Upper lobe of left lung (tissue), 6 donors: ENCODE measurements around the gene CMAS. TPM values are rescaled to one million over a fixed set of nuclear protein-coding genes. Genes with fewer than 3 reads are reported as not detected.
A peak's percentile ranks its signal among the peaks of the same experiment; 100 is the strongest.

Experiments used
- ATAC-seq, 2 donors: fragments of 200-7000 bp; cut with Tn5 transposase; one replicate each; pipeline ENCODE4 v1.9.1; 2022; ENCODE audit warnings: mild to moderate bottlenecking in 2 of 2, moderate library complexity in 2 of 2; ENCODE audit not compliant: low FRiP score in 2 of 2
- DNase-seq, 2 donors: peaks; one replicate each; pipeline ENCODE4 v3.0.0-alpha.2; 2019 to 2020
- H3K27ac ChIP-seq, 4 donors: fragments of 200-600 bp; sonication (generic); one replicate each; pipeline ENCODE4 v1.5.1; 2016 to 2019
- H3K27me3 ChIP-seq, 4 donors: fragments of 200-600 bp; sonication (generic); one replicate each; pipeline ENCODE4 v1.5.1; 2017 to 2019
- H3K36me3 ChIP-seq, 4 donors: fragments of 200-600 bp; sonication (generic); one replicate each; pipeline ENCODE4 v1.5.1; 2016 to 2019
- H3K4me1 ChIP-seq, 4 donors: fragments of 200-600 bp; sonication (generic); one replicate each; pipeline ENCODE4 v1.5.1; 2018 to 2019
- H3K4me3 ChIP-seq, 4 donors: fragments of 200-600 bp; sonication (generic); one replicate each; pipeline ENCODE4 v1.5.1; 2017 to 2019; ENCODE audit warnings: mild to moderate bottlenecking in 2 of 4, moderate library complexity in 1 of 4
- H3K9me3 ChIP-seq, 4 donors: fragments of 200-600 bp; sonication (generic); one replicate each; pipeline ENCODE4 v1.5.1; 2018 to 2019
- CTCF ChIP-seq, 6 experiments: fragments of 450-650 bp in 4 of 6; fragments of 200-600 bp in 2 of 6; sonication (generic) in 2 of 6; IDR thresholded peaks; one replicate each; pipeline ENCODE4 v1.5.1; 2016 to 2019; ENCODE audit warnings: antibody characterized with exemption in 6 of 6
- EP300 ChIP-seq, 4 donors: sonication (generic); formaldehyde crosslinking; IDR thresholded peaks; one replicate each; pipeline ENCODE4 v1.5.1; 2017; ENCODE audit warnings: antibody characterized with exemption in 4 of 4, control low read depth in 2 of 4
- POLR2A ChIP-seq, 4 donors: fragments of 450-650 bp; IDR thresholded peaks; one replicate each; pipeline ENCODE4 v1.5.1; 2016 to 2017; ENCODE audit warnings: antibody characterized with exemption in 4 of 4, mild to moderate bottlenecking in 2 of 4
- POLR2AphosphoS5 ChIP-seq, 2 donors: sonication (generic); formaldehyde crosslinking; IDR thresholded peaks; one replicate each; pipeline ENCODE4 v1.5.1; 2017; ENCODE audit warnings: antibody characterized with exemption in 2 of 2
- WGBS, 2 donors: methylation state at CpG; one replicate each; pipeline ENCODE4 v1.1.5; 2017 to 2018; 5-methylcytosine and 5-hydroxymethylcytosine counted together
- total RNA-seq, 6 donors: library from RNA; depleted of rRNA in 4 of 6; stranded (reverse); fragments of >200 nt in 4 of 6; gene quantifications; one replicate each; pipeline versions ENCODE4 v1.1.0 to v1.2.1, GENCODE V29; 2016 to 2021
- donor health status: DM: no; HTN: no; CAD: no; lungs with moderate emphysema.
- donor health status: DM: no; HTN: yes; CAD: no; lungs with severe emphysema.

The CMAS gene
- total RNA-seq, 6 donors from 2014 or later = 13.7 to 55.2 (median 19.5) TPM

- H3K9me3 ChIP-seq = no peaks in the 10 kb centered on the region
- peaks cover 0 to 6% (median 0%) of the 10 kb centered on the region in 4 donors for H3K4me1 ChIP-seq
- H3K4me3 ChIP-seq = no peak overlapping the region
- ATAC-seq (no peak), DNase-seq (no peak)
- no peak overlapping the region for H3K27ac ChIP-seq
- TF ChIP-seq CTCF (IDR thresholded peaks at IDR 0.05) (no peak), POLR2A (IDR thresholded peaks at IDR 0.05) (no peak), POLR2AphosphoS5 (IDR thresholded peaks at IDR 0.05) (no peak), EP300 (IDR thresholded peaks at IDR 0.05) (no peak)
- no peaks in the 10 kb centered on the region for H3K36me3 ChIP-seq
- H3K27me3 ChIP-seq = no peaks in the 10 kb centered on the region
Observed at GRCh38 chr12:22038734-22039133, 7.3 kb upstream of the CMAS start.

- 50 to 82% methylated on average over 4 of the region's 4 CpGs for WGBS, 2 donors
- H3K9me3 ChIP-seq = no peaks in the 10 kb centered on the region
- H3K4me1 ChIP-seq = peaks cover 0 to 6% (median 0%) of the 10 kb centered on the region in 4 donors
- ATAC-seq = no peak
- H3K27ac ChIP-seq = no peak overlapping the region
- DNase-seq = no peak
- no peaks in the 10 kb centered on the region for H3K27me3 ChIP-seq
- H3K36me3 ChIP-seq = no peaks in the 10 kb centered on the region
- no peak for TF ChIP-seq CTCF (IDR thresholded peaks at IDR 0.05)
- TF ChIP-seq POLR2A (IDR thresholded peaks at IDR 0.05) = no peak
- no peak for TF ChIP-seq EP300 (IDR thresholded peaks at IDR 0.05)
- no peak for TF ChIP-seq POLR2AphosphoS5 (IDR thresholded peaks at IDR 0.05)
- H3K4me3 ChIP-seq = no peak overlapping the region
Observed at GRCh38 chr12:22039361-22039760, 6.7 kb upstream of the CMAS start.

- Histone ChIP-seq H3K27ac (no peak overlapping the region), H3K9me3 (no peaks in the 10 kb centered on the region), H3K4me3 (no peak overlapping the region), H3K36me3 (no peaks in the 10 kb centered on the region), H3K4me1 (peaks cover 0 to 9% (median 8%) of the 10 kb centered on the region in 4 donors), H3K27me3 (no peaks in the 10 kb centered on the region)
- DNase-seq (no peak), ATAC-seq (no peak)
- 81 to 85% methylated on average over 9 of the region's 9 CpGs for WGBS, 2 donors
- TF ChIP-seq EP300 (IDR thresholded peaks at IDR 0.05) (peak in 1 of 4 donors; percentile 26), CTCF (IDR thresholded peaks at IDR 0.05) (no peak), POLR2AphosphoS5 (IDR thresholded peaks at IDR 0.05) (no peak), POLR2A (IDR thresholded peaks at IDR 0.05) (no peak)
Observed at GRCh38 chr12:22042976-22043669, 2.9 kb upstream of the CMAS start.

GRCh38 chr12:22043943-22044342 lies 2.1 kb upstream of the CMAS start:
- H3K9me3 ChIP-seq = no peaks in the 10 kb centered on the region
- H3K4me3 ChIP-seq = no peak overlapping the region
- H3K36me3 ChIP-seq = no peaks in the 10 kb centered on the region
- DNase-seq (no peak), ATAC-seq (no peak)
- no peak for TF ChIP-seq POLR2AphosphoS5 (IDR thresholded peaks at IDR 0.05)
- no peak for TF ChIP-seq POLR2A (IDR thresholded peaks at IDR 0.05)
- no peak for TF ChIP-seq EP300 (IDR thresholded peaks at IDR 0.05)
- TF ChIP-seq CTCF (IDR thresholded peaks at IDR 0.05) = no peak
- no peaks in the 10 kb centered on the region for H3K27me3 ChIP-seq
- H3K4me1 ChIP-seq = peaks cover 0 to 9% (median 8%) of the 10 kb centered on the region in 4 donors
- H3K27ac ChIP-seq = no peak overlapping the region
- 74 to 77% methylated on average over 2 of the region's 2 CpGs for WGBS, 2 donors

- Histone ChIP-seq H3K36me3 (peaks cover 0 to 1% (median 0%) of the 10 kb centered on the region in 4 donors), H3K4me1 (peaks cover 0 to 9% (median 8%) of the 10 kb centered on the region in 4 donors), H3K9me3 (no peaks in the 10 kb centered on the region), H3K4me3 (no peak overlapping the region), H3K27me3 (no peaks in the 10 kb centered on the region), H3K27ac (no peak overlapping the region)
- ATAC-seq (no peak), DNase-seq (no peak)
- WGBS, 2 donors = 45 to 95% methylated on average over 1 to 2 of the region's 2 CpGs
- TF ChIP-seq CTCF (IDR thresholded peaks at IDR 0.05) (no peak), POLR2AphosphoS5 (IDR thresholded peaks at IDR 0.05) (no peak), POLR2A (IDR thresholded peaks at IDR 0.05) (no peak), EP300 (IDR thresholded peaks at IDR 0.05) (no peak)
Observed at GRCh38 chr12:22044391-22044790, 1.6 kb upstream of the CMAS start.
